Stimulated activated CD8-positive, alpha-beta memory T cell treated with anti-CD3 and anti-CD28 coated beads, Interleukin-2, amount 100 ng/mL, for 1 hour (primary cell): ENCODE results near the gene CASP9.
"Not testable (repeated sequence)": the region's sequence is repeated elsewhere in the genome, so short reads cannot be mapped to it uniquely, and the experiment has no call there.

ENCODE experiments used
- DNase-seq, 2 donors: peaks; one replicate each; pipeline ENCODE4 v3.0.0-alpha.2; 2020; ENCODE audit warnings: low read depth in 2 of 2

Gene CASP9

GRCh38 chr1:15525050-15526020 is 1.3 kb upstream of the CASP9 start:
- no peak for DNase-seq

GRCh38 chr1:15524283-15525049 is 451 bp upstream of the CASP9 start:
- DNase-seq, result peak; percentile 100

GRCh38 chr1:15523104-15524020 is 653 bp downstream of the CASP9 start:
- DNase-seq, result no peak

DNA sequence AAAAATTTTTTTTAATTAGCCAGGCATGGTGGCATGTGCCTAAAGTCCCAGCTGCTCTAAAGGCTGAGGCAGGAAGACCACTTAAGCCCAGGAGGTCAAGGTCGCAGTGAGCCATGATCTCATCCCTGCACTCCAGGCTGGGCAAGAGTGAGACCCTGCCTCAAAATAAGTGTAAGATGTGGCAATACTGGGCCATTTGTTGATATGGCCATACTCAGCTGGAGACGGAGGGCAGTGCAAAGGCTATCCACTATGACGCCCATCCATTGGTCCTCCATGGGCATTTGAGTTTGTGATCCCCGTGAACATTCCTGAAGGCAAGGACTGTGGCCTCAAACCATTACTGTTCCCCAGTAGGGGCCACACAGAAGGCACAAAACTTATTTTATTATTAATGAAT is 1.5 kb downstream of the CASP9 start:
- DNase-seq, result no peak

GRCh38 chr1:15521206-15521906 is 2.7 kb downstream of the CASP9 start:
- not testable (repeated sequence) for DNase-seq

- DNase-seq, result no peak
Measured at GRCh38 chr1:15519625-15520024, 4.4 kb downstream of the CASP9 start.

GRCh38 chr1:15515022-15515663 is 8.9 kb downstream of the CASP9 start:
- DNase-seq, result no peak

GRCh38 chr1:15514557-15514956 is 9.5 kb downstream of the CASP9 start:
- DNase-seq, result not testable (repeated sequence)

- no peak for DNase-seq
Measured at GRCh38 chr1:15513919-15514318, 10.1 kb downstream of the CASP9 start.

DNA sequence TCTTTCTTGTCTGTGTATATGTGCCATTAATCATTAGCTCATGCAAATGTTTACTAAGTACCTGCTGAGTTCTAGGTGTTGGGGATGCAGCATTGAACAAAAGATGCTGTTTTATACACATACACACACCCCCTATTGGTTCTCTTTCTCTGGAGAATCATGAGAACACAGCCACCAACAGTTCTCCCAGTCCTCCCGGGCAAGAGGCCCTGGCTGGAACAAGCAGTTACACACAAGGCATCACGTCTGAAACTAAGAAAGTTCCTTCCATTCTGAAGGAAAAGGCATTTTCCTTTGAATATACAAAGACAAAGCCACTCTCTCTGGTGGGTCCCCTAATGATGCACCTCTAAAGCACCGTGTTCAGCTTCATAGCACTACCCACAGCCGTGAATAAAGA is 10.8 kb downstream of the CASP9 start:
- DNase-seq, result no peak

DNA sequence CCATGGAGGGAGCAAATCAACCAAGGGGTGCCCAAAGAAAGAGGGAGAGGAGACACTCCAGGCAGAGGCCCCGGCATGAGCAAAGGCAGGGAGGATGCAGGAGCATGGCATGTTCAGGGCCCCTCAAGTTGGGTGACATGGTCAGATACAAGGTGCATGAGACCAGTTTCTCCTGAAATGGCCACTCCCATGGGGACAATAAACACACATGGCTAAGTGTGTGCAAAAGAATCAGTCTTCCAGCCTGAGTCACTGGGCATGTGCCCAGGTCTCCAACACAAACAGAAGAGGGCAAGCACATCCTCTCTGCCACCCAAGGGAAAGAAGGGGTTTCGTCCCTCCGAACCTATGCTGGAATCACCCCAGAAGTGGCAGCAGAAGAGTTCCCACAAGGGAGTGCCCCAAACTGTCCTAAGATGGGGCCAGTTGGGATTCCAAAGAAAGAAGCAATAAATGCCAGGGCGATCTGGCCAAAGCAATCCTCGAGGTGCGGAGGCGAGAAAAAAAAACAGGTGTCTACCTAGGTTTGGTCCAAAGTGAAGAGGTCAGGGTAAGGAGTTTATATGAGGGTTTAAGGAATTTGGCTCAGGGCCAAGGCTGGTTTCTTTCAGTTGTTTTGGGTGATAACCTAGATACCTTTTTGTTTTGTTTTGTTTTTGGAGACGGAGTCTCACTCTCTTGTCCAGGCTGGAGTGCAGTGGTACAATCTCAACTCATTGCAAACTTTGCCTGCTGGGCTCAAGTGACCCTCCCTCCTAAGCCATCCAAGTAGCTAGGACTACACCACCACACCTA is 13.2 kb downstream of the CASP9 start:
- no peak for DNase-seq

GRCh38 chr1:15509586-15509985 is 14.4 kb downstream of the CASP9 start:
- DNase-seq, result no peak

GRCh38 chr1:15508700-15509487 is 15.1 kb downstream of the CASP9 start:
- DNase-seq, result no peak

DNA sequence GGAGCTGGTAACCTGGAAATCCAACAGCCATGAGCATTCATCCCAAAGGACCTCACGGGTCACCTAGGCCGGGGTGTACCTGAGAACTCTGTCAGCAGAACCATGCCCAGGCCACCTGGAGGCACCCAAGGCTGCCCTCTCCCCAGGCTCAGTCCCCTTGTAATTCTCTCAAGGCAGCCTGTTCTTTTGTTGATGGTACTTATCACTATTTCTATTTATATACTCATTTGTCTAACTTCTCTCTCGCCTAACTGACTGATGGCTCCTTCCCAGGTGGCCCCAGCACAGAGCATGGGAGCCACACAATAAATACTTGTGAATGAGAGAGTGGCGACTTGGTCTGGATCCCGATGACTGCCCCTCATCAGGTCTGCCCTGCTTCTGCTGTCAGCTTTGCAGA is 16.7 kb downstream of the CASP9 start:
- DNase-seq, result no peak

- DNase-seq, result no peak
Measured at GRCh38 chr1:15506831-15507230, 17.2 kb downstream of the CASP9 start.

DNA sequence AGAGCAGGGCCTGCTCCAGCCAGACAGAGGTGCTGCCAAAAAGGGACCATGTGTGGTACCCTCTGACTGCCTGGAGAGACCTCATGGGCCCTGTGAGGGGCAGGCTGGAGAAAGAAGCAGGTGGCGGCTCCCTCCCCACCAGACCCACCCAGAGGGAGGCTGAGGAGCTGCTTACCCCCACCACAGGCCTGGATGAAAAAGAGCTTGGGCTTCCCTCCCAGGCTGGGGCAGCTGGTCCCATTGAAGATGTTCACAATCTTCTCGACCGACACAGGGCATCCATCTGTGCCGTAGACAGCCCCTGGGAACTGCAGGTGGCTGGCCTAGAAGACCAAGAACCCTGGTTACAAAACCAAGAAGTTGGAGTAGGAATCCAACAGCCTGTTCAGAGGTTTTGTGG is 19.6 kb downstream of the CASP9 start:
- no peak for DNase-seq

DNA sequence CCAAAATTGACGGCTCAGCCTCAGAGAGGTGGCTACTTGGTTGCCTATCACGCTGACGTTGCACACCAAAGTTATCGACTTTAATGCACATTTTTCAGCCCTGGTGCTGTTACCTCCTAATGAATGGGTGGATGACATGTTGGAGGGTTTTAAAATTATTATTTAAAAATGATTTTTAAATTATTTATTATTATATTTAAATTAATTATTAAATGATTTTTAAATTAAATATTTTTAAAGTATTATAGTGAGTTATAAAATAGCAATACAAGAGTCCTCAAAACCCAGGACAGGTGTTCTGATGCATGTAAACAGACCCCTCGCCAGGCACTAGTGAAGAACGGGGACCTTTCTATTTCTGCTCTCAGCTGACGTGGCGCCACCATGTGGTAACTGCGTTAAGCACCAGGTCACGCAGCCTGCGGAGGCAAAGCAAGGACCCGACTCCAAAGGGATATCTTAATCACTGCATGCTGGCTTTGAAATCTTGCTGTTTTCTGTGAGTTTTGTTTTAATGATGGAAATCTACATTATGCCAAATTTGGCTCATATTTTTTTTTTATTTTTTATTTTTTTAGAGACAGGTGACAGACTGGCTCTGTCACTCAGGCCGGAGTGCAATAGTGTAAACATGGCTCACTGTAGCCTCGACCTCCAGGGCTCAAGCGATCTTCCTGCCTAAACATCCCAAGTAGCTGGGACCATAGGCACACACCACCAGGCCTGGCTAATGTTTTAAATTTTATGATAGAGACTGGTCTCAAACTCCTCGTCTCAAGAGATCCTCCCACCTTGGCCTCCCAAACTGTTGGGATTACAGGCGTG is 22.6 kb downstream of the CASP9 start:
- no peak for DNase-seq
